EH (cell line): ENCODE measurements around the gene ERCC6.

ENCODE experiments used
- DNase-seq: peaks from one replicate; pipeline ENCODE4 v3.0.0-alpha.2; 2015; ENCODE audit warnings: low read depth

ERCC6 gene

GRCh38 chr10:49549640-49550346 lies 10.9 kb upstream of the ERCC6 start:
- peak; percentile 35 for DNase-seq

DNA sequence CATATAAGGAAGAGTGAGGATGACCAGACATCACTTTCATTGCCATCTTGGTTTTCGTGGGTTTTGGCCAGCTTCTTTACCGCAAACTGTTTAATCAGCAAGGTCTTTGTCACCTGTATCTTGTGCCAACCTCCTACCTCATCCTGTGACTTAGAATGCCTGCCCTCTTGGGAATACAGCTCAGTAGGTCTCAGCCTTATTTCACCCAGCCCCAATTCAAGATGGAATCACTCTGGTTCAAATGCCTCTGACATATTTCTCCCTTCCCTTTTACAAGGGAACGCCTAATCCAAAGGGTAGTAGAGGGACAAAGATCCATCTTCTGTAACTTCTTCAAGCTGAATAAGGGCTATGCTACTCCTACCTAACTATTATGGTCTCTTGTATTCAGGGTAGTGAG lies 4.7 kb upstream of the ERCC6 start:
- no peak for DNase-seq

DNA sequence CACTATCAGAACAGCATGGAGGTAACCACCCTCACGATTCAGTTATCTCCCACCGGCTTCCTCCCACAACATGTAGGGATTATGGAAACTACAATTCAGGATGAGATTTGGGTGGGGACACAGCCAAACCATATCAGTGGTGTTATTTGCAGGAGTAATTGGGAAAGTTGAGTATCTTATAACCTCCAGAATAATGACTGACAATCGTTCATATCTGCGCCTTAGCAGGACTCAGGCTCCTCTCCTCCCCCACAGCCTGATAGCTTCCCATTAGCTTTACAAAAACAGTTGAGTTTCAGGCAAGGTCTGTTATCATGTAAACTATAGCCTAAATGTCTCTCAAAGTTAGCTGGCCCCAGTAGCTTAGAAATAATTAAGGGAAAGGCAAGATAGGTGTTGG lies 3.4 kb upstream of the ERCC6 start:
- no peak for DNase-seq

DNA sequence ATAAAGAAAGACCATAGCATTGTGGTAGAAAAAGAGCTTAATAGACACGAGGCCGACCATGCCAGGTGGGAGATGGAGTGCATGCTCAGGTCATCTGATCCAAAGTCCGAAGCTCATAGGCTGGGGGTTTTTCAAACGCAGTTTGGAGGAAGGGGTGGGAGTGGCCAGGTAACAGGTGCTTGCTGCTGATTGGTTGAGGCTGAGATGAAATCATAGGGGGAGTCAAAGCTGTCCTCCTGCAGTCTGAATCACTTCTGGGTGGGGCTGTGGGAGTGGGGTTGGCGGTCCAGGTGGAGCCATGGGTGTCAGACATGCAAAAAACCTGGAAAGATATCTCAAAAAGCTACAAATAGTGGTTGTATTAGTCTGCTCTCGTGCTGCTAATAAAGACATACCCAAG lies 2.8 kb upstream of the ERCC6 start:
- no peak for DNase-seq

- no peak for DNase-seq
Observed at GRCh38 chr10:49540056-49540797, 1.3 kb upstream of the ERCC6 start.

- peak; percentile 64 for DNase-seq
Observed at GRCh38 chr10:49539320-49539885, 482 bp upstream of the ERCC6 start.

- peak; percentile 88 for DNase-seq
Observed at GRCh38 chr10:49534670-49535381, 4.1 kb downstream of the ERCC6 start.

DNA sequence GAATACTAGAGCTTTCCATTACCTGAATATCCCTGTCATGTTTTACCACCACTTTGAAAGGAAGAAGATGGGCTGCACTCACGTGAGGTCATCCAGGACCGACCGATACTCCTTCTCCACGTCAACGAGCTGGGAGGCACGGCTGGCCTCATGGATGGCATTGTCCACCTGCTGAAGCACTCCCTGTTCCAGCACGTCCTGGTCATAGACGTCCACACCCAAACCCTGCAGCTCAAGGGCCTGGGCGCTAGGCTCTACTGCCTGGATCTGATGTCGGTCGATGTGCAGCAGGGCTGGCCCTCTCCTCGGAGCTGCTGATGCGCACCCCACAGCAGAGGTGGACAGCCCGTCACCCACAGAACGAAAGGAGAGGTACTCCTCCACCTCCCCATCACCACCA lies 6.5 kb downstream of the ERCC6 start:
- DNase-seq = no peak

GRCh38 chr10:49528977-49529506 lies 9.9 kb downstream of the ERCC6 start:
- DNase-seq = no peak

GRCh38 chr10:49527850-49528249 lies 11.1 kb downstream of the ERCC6 start:
- no peak for DNase-seq

GRCh38 chr10:49527061-49527460 lies 11.9 kb downstream of the ERCC6 start:
- peak; percentile 19 for DNase-seq

- peak; percentile 88 for DNase-seq
Observed at GRCh38 chr10:49526619-49527018, 12.3 kb downstream of the ERCC6 start.

DNA sequence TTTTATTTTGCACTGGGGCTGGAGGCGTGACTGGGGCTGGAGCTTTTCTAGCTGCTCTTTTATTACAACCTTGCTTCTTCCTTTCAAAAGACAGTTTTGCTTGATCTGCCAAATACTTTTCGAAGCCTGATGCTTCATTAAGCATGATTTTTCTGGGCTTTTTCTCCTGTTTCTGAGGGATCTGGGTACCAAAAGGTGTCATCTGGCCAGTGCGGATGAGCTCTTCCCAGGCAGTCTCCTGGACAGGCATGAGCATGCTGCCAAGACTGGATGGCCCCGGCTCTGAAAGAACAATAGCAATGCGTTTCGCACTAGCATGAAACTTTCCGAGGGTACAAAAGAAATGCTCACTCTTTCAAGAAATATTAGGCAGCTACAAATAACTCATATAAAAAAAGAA lies 14.4 kb downstream of the ERCC6 start:
- DNase-seq = no peak

- no peak for DNase-seq
Observed at GRCh38 chr10:49523301-49523700, 15.6 kb downstream of the ERCC6 start.

DNA sequence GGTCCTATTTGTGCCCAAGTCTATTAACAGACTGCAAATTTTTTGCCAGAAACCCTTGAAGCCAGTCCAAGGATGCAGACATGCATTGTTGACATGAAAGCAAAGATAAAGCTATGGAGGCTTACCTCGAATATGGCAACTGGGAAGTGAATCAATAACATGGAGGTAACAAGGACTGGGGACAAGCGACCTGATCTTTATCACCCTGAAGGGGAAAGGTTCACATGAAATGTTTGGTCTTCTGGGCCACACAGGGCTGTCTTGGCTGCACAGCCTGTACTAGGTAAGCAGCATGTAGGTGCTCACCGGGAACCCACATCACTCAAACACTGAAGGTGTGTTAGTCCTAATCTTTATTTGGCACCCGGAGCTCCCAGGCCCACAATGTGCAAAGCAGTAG lies 17.9 kb downstream of the ERCC6 start:
- no peak for DNase-seq

GRCh38 chr10:49520122-49520775 lies 18.7 kb downstream of the ERCC6 start:
- DNase-seq = no peak

DNA sequence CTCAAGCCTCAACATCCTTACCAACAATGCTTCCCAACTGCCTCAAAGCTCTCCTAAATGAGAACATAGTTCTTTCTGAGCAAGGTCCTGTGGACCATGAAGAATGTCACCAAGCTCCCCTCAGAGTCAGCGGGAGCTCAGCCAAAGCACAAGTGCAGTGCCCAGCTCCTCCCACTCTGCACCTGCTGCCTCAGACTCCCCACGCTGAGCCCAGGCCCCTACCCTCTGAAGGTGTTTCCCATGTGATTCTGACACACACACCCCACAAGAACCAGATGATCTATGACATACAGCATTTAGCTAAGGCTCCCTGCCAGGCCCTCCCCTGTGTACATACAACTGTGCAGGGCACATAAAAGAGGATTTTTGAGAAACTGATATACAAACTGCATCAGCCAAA lies 19.2 kb downstream of the ERCC6 start:
- DNase-seq = no peak

- peak; percentile 64 for DNase-seq
Observed at GRCh38 chr10:49518982-49519578, 19.8 kb downstream of the ERCC6 start.

- DNase-seq = no peak
Observed at GRCh38 chr10:49518566-49518965, 20.4 kb downstream of the ERCC6 start.

DNA sequence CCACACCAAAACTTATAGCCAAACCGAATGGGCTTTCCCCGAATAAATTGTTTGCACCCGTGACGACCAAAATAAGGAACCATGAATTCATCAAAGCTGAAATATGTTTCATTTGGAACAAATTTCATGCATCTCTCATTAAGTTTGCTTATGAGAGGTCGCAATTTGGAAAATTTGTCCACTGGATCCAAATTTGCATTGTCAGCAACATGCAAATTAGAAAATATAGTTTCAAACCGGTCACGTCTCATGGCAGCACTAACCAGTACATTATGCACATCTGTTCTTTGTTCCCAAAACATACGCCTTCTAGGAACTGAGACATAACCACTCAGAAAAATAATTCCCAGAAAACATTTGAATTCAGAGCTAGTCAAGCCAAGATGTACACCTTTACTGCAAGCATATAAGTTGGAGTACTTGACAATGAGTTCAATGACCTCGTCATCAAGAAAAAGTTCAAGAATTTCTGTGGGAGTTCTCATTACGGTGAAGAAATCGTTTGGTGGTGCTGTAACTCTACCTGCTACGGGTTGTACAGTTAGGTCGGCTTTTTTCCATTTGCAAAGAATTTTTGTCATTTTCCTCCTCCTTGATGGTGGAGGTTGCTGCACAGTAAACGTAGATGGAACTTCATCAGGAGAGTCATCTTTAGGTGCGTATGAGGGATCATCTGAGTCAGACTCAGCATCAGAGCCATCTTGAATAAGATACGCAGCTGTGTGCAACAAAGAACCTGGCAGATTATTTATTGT lies 22.5 kb downstream of the ERCC6 start:
- no peak for DNase-seq
